ENCODE measurements around the gene PPIE.

Gene PPIE

DNA sequence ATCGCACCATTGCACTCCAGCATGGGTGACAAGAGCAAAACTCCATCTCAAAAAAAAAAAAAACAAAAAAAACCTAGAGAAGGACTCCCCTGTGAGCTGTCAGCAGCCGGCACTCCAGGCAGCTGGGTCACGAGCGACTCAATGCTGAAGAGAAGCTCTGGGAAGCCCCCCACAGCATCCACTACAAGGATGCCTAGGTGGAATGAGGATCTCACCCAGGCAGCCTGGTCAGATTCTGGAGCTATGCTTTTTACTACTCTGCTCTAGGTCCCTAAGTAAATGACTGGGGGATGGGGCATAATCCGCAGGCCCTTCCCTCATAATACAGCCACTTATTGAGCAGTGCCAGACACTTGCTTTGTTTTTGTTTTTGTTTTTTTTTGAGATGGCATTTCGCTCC lies 43.4 kb downstream of the PPIE start:
- TF ChIP-seq GATA2 (IDR thresholded peaks at IDR 0.05; ENCODE audit: low read depth, low read length) (no peak), GATA3 (IDR thresholded peaks at IDR 0.05; ENCODE audit: low read depth, low read length) (no peak)

DNA sequence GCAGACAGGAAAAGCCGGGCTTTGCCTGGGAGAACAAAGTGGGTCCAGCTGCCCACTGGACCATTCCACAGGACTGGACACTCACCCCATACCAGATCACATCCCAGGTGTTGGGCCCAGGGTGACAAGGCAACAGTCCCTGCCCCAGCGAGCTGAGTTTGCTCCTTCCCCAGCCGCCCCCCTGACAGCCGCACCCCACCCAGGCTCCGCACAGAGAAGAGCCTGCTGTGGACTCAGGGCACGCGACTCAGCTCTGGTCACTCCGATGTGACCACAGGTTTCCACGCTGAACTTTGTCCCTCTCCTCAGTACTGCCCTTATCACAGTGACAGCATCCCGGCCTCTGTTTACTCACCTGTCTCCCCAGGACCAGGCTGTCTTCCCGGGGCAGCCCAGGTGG lies 48.8 kb downstream of the PPIE start:
- TF ChIP-seq GATA2 (IDR thresholded peaks at IDR 0.05; ENCODE audit: low read depth, low read length) (no peak), GATA3 (IDR thresholded peaks at IDR 0.05; ENCODE audit: low read depth, low read length) (no peak)

DNA sequence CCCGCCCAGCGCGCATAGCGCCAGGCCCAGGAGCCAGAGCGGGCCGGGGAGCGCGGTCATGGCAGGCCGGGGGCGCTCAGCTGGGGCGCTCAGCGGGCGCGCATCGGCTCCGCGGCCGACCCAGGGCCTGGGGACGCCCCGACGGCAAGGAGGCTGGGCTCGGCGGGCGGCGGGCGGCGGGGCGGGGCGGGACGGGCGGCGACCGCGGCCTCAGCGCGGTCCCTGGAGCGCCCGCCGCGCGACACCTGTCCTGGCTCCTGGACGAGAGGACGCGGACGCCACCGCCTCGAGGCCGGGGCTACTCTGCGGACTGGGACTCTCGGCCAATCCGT lies 49.7 kb downstream of the PPIE start:
- TF ChIP-seq GATA3 (IDR thresholded peaks at IDR 0.05; ENCODE audit: low read depth, low read length) = no peak
- no peak for TF ChIP-seq GATA2 (IDR thresholded peaks at IDR 0.05; ENCODE audit: low read depth, low read length)

DNA sequence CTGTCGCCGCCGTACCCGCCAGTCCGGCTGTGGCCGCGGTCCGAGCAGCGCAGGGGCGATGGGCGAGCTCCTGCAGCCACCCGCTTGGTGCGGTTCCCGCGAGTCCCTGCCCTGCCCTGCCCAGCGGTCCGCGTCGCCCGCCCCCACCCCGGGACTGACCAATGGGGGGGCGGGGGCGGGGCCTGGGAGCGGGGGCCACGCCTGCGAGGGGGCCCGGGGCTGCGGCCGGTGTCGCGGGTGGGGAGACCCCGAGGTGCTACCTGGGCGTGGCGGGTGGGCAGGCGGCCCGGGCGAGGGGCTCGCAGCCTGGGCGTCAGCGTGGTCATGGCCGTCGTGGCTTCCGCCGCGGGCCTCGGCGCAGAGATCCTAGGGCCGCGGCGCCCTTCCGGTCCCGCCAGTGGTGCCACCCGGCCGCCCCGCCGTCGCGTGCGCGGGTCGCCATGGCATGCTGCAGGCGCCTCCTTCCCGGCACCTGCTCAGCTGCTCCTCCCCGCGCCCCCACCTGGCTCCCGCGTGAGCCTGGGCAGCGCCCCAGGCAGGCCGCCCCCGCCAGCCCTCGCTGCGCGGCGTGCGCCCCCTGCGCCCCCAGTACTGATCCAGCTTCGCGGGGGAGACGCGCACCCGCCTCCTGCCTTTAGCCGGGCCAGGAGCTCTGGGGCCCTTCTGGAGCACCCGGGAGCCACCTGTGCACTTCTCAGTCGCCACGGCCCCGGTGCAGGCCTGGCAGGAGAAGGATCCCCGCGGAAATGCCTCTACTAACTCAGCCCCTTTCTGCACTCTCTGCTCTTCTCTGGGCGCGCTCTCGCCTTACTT lies 50.3 kb downstream of the PPIE start, which contains the start of gene BMP8B:
BMP8B (minus strand) TSS at position 108 of the 813 bp plus-strand sequence. CDS start 380 bp downstream, outside the sequence.
- no peak for TF ChIP-seq GATA3 (IDR thresholded peaks at IDR 0.05; ENCODE audit: low read depth, low read length)
- no peak for TF ChIP-seq GATA2 (IDR thresholded peaks at IDR 0.05; ENCODE audit: low read depth, low read length)

DNA sequence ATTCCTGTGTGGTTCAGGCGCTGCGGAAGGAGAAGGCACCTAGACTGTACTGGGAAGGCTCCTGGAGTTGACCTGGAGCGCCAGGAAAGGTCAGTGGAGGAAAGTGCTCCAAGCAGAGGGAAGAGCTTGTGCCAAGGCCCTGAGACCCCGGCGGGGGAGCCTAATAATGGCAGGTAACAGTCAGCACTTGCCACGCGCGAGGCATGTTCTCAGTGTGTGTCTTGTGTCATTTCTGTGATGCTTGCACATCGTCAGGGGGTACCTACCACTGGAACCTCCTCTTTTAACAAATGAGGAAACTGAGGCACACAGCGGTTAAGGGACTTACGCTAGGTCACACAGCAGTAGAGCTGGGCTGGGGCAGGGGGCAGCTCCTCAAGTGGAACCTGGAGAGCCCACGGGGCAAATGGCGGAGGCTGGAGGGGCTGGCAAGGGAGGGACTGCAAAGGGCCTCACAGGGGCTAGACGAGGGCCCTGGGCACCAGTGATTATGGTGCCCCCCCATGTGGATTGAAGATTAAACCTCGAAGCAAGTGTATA lies 51.0 kb downstream of the PPIE start:
- TF ChIP-seq GATA3 (IDR thresholded peaks at IDR 0.05; ENCODE audit: low read depth, low read length) (no peak), GATA2 (IDR thresholded peaks at IDR 0.05; ENCODE audit: low read depth, low read length) (no peak)

DNA sequence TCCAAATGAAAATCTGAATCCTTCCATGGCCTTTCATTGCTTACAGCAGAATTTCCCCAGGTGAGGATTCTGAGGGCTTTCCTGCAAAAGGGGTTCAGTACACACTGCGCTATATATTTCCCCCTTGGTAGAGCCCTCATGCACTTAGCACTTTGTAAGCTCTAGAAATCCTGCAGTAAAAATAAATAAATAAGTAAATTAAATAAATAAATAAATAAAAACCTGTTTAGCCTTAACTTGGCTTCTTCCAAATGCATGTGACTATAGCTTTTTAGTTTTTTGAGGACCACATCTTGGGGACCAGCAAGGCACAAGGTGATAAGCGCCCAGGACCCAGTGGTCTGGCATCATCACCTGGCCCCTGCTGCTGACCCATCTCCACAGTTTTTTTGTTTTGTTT lies 53.2 kb downstream of the PPIE start:
- TF ChIP-seq GATA3 (IDR thresholded peaks at IDR 0.05; ENCODE audit: low read depth, low read length) (no peak), GATA2 (IDR thresholded peaks at IDR 0.05; ENCODE audit: low read depth, low read length) (no peak)

DNA sequence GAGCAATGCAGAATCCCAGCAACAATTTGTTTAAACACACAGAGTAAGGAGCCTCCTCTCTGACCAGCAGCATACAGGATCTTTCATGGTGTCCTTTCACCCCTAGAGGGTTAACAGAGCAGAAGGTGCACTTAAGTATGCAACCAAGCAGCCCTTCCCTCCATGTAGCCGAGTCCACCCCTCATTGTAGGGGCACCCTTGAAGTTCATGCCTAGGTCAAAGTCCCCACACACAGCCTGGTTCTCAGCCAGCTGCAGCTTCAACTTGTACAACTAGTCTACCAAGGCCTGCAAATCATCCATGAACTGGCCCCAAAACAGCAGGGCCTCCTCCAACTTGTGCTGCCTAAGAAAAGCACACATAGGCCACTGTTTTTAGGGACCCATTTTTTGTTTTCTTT lies 57.0 kb downstream of the PPIE start:
- no peak for TF ChIP-seq GATA3 (IDR thresholded peaks at IDR 0.05; ENCODE audit: low read depth, low read length)
- no peak for TF ChIP-seq GATA2 (IDR thresholded peaks at IDR 0.05; ENCODE audit: low read depth, low read length)

DNA sequence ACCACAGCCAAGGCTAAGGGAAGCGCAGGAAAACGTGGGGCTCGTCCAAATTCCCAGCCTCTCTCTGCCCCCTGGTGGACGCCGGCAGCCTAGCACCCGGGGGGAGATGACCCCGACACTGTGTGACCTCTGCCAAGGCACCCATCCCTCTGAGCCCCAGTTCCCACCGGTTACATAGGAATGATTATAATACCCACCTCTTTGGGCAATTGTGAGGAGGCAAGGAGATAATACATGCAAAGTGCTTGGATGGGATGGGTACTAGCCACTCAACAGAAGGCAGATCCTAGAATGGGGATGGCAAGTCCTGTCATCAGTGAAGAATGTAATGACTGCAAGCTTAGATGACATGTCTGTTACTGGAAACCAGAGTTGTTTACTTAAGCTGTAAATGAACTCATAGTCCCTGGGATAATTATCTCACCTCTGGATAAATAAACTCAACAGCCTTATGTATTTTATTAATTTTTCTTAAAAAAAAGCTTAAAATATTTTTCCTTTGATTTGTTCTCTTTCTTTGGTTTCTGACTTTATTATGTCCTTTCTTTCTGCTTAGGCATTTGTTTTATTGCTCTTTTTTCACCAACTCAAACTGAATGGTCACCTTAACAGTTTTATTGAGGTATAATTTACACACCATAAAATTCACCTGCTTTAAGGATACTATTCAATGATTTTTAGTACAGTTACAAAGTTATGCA lies 61.2 kb downstream of the PPIE start:
- TF ChIP-seq GATA2 (IDR thresholded peaks at IDR 0.05; ENCODE audit: low read depth, low read length) (no peak), GATA3 (IDR thresholded peaks at IDR 0.05; ENCODE audit: low read depth, low read length) (no peak)

DNA sequence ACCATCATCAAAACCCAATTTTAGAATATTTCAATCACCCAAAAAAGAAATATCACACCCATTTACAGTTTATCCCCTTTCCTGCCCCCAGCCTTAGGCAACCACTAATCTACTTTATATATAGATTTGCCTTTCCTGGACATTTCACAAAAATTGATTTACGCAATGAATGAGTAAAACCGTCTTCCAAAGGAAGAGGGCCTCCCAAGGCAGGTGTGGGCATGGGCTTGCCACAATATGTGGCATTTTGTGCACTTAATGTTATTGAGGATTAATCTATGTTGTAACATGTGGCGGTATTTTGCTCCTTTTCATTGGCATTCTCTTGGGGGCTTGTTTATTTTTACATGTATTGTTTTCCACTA lies 61.8 kb downstream of the PPIE start:
- no peak for TF ChIP-seq GATA2 (IDR thresholded peaks at IDR 0.05; ENCODE audit: low read depth, low read length)

DNA sequence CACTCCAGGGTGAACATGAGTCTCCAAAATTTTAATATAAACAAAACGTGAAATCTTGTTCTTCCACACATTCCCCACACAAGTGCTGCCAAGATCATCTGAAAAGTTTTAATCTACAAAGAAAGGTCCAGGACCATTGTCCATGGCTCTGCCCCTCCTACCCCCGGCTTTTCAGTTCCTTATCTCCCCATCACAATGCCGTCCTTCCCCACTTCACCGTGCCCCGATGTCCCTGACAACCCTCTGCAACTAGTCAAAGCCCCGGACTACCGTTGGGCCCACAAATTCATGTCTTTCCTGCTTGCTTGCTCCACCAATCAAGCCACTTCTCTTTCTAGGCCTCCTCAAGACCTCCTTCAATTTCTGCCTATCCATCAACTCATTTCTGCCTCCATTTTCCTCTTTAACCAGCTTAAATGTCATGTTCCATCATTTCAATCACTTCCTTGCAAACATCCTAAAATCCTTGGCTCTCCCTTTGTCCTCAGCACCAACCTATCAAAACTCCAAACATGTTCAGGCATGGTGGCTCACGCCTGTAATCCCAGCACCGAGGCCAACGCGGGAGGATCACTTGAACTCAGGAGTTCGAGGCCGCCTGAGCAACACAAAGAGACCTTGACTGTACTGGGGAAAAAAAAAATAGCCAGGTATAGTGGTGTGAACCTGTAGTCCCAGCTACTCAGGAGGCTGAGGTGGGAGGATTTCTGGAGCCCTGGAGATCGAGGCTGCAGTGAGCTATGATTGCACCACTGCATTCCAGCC lies 64.0 kb downstream of the PPIE start:
- TF ChIP-seq GATA2 (IDR thresholded peaks at IDR 0.05; ENCODE audit: low read depth, low read length) (no peak), GATA3 (IDR thresholded peaks at IDR 0.05; ENCODE audit: low read depth, low read length) (no peak)

DNA sequence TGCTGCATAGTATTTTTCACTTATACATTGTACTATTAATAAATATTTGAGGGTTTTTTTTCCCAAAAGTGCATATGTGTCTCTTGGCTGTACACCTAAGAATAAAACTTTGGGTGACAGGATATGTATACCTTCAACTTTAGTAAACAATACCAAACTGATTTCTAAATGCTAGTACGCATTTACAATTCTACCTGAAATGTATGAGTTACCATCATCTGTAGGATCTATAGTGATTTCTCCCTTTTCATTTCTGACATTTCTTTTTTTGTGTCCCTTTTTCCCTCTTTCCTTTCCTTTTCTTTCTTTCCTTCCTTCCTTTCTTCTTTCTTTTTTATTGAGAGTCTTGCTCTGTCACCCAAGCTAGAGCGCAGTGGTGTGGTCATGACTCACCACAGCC lies 66.7 kb downstream of the PPIE start:
- no peak for TF ChIP-seq GATA2 (IDR thresholded peaks at IDR 0.05; ENCODE audit: low read depth, low read length)
- TF ChIP-seq GATA3 (IDR thresholded peaks at IDR 0.05; ENCODE audit: low read depth, low read length) = no peak

DNA sequence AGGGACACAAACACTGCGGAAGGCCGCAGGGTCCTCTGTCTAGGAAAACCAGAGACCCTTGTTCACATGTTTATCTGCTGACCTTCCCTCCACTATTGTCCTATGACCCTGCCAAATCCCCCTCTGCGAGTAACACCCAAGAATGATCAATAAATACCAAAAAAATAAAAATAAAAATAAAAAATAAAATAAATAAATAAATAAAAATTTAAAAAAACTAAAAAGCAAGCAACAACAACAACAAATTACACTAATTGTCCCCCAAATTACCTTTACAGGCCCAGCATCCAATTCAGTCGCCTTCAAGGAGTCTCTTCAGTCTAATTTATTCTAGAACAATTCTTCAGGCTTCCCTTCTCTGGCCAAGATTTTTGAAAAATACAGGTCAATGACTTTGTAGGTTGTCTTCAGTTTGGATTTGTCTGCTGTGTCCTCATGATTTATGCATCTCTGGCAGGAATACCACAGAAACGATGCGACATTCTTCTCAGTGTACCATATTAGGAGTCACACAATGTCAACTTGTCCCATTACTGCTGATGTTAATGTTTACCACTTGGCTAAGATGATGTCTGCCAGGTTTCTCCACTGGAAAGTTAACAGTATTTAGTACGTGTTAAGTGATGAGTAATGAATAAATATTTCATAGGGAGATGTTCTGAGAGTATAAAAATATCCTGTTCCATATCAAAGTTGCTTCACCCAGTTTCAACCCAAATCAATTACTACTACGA lies 70.3 kb downstream of the PPIE start:
- TF ChIP-seq GATA3 (IDR thresholded peaks at IDR 0.05; ENCODE audit: low read depth, low read length) (no peak), GATA2 (IDR thresholded peaks at IDR 0.05; ENCODE audit: low read depth, low read length) (no peak)

DNA sequence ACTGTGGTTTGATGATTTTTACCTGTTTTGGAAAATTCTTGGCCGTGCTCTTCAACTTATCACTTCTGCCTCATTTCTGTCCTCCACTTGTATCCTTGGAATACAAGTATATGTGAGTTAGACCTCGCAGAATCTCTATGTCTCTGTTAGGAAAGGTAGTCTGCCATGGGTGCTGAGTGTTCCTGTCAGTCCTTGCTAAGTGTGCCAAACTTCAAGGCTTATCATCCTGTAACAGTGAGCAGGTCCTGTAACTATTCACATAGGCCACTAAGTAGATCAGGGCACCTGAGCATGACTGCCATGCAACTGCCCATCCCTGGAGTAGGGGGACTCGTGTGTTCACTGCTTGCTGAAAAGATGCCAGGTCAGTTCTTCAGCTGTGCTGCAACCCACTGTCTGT lies 74.2 kb downstream of the PPIE start:
- TF ChIP-seq GATA2 (IDR thresholded peaks at IDR 0.05; ENCODE audit: low read depth, low read length) = no peak
- no peak for TF ChIP-seq GATA3 (IDR thresholded peaks at IDR 0.05; ENCODE audit: low read depth, low read length)
